Fibroblast of lung (primary cell): Measurements from ENCODE around the gene CHTF8.

ENCODE experiments used
- EZH2 ChIP-seq: IDR thresholded peaks from 2 replicates; pipeline ENCODE4 v1.5.1; 2012; ENCODE audit warnings: low read length, control low read depth, mild to moderate bottlenecking; ENCODE audit errors: missing control alignments
- TF ChIP-seq, protein P1 (sequence below), 2 donors: IDR thresholded peaks in 1 of 2; conservative IDR thresholded peaks in 1 of 2; 1 replicate in 1 of 2; 2 replicates in 1 of 2; pipeline ENCODE4 v1.5.1; 2011 to 2012; ENCODE audit warnings: low read length in 2 of 2, control low read depth in 1 of 2, inconsistent platforms in 1 of 2, low read depth in 1 of 2, mild to moderate bottlenecking in 1 of 2

DNA sequence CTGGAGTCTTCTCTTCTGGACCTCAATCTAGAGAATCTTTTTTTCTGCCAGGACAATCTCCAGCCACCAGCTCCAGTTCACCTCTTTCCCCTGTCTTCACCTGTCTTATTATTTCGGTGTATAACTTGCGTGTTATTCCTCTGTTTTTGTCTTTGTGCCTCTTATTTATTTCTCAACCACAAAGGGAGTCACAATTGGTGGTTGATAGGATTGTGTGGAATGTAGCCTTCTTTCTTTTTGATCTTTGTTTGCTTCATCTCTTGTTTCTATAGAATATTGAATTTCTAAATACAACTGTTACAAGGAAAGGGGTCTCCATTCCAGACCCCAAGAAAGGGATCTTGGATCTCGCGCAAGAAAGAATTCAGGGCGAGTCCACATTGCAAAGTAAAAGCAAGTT is 62.9 kb downstream of the CHTF8 start:
- TF ChIP-seq EZH2, result no peak
- TF ChIP-seq, protein P1, sequence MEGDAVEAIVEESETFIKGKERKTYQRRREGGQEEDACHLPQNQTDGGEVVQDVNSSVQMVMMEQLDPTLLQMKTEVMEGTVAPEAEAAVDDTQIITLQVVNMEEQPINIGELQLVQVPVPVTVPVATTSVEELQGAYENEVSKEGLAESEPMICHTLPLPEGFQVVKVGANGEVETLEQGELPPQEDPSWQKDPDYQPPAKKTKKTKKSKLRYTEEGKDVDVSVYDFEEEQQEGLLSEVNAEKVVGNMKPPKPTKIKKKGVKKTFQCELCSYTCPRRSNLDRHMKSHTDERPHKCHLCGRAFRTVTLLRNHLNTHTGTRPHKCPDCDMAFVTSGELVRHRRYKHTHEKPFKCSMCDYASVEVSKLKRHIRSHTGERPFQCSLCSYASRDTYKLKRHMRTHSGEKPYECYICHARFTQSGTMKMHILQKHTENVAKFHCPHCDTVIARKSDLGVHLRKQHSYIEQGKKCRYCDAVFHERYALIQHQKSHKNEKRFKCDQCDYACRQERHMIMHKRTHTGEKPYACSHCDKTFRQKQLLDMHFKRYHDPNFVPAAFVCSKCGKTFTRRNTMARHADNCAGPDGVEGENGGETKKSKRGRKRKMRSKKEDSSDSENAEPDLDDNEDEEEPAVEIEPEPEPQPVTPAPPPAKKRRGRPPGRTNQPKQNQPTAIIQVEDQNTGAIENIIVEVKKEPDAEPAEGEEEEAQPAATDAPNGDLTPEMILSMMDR (conservative IDR thresholded peaks at IDR 0.05 in 1 of 2, IDR thresholded peaks at IDR 0.05 in 1 of 2; ENCODE audit: low read depth in 1 of 2, low read length in 2 of 2), result no peak
